Measurements from ENCODE around the gene MT1A.
A peak's percentile ranks its signal among the peaks of the same experiment; 100 is the strongest.

Gene MT1A

GRCh38 chr16:56594292-56594619 lies 44.2 kb upstream of the MT1A start:
- Mint-ChIP-seq H3K27me3 (ENCODE audit: low read depth) (peaks cover 80% of the 10 kb centered on the region), H3K36me3 (ENCODE audit: low read depth) (no peaks in the 10 kb centered on the region), H3K27ac (no peak overlapping the region), H3K9me3 (peaks cover 2% of the 10 kb centered on the region), H3K4me3 (no peak overlapping the region), H3K4me1 (peaks cover 7% of the 10 kb centered on the region)
- TF ChIP-seq, protein P1, sequence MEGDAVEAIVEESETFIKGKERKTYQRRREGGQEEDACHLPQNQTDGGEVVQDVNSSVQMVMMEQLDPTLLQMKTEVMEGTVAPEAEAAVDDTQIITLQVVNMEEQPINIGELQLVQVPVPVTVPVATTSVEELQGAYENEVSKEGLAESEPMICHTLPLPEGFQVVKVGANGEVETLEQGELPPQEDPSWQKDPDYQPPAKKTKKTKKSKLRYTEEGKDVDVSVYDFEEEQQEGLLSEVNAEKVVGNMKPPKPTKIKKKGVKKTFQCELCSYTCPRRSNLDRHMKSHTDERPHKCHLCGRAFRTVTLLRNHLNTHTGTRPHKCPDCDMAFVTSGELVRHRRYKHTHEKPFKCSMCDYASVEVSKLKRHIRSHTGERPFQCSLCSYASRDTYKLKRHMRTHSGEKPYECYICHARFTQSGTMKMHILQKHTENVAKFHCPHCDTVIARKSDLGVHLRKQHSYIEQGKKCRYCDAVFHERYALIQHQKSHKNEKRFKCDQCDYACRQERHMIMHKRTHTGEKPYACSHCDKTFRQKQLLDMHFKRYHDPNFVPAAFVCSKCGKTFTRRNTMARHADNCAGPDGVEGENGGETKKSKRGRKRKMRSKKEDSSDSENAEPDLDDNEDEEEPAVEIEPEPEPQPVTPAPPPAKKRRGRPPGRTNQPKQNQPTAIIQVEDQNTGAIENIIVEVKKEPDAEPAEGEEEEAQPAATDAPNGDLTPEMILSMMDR (IDR thresholded peaks at IDR 0.05; ENCODE audit: unreplicated experiment in 3 of 3), result no peak

DNA sequence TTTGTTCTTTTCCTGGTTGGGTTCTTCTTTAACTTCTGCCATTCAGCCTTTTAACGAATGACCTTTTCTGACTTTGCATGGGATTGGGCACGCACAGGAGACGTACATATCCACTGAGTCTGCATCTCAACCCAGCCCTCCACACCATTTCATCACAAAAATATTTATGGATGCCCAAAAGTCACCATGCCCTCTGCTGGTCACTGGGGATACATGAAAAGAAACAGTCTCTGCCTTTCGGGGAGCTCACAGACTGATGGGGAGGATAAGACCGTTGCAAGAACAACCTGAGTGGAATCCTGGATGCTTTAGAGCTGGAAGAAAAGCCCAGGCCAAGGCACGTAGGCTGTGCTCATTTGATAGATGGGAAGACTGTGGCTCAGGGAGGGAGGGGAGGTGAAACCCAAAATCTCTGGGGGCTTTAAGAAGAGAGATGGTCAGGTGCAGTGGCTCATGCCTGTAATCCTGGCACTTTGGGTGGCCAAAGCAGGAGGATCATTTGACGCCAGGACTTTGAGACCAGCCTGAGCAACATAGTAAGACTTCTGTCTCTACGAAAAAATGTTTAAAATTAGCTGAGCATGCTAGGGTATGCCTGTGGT lies 38.0 kb upstream of the MT1A start:
- Mint-ChIP-seq H3K27ac (no peak overlapping the region), H3K4me1 (no peaks in the 10 kb centered on the region), H3K9me3 (peaks cover 2% of the 10 kb centered on the region), H3K4me3 (no peak overlapping the region), H3K27me3 (ENCODE audit: low read depth) (peaks cover 56% of the 10 kb centered on the region), H3K36me3 (ENCODE audit: low read depth) (no peaks in the 10 kb centered on the region)
- TF ChIP-seq, protein P1 (IDR thresholded peaks at IDR 0.05; ENCODE audit: unreplicated experiment in 3 of 3), result peak; percentile 36 to 41 (median 40)

DNA sequence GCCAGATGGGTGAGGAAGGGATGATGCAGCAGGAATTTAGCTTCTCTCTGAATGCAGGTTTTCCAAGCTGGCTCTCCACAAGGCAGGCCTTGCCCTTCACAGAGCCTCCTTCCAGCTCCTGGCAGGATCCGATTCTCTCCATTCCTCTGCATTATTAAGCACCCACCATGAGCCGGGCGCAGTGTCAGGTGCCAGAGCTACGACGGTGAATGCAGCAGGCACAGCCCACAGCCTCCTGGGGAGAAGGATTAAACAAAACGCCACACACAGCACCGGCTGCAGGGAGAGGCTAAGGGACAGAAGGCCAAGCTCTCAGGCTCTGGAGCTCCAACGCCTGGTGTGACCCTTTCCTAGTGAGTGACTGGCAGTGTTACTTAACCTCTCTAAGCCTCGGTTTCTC lies 37.1 kb upstream of the MT1A start:
- Mint-ChIP-seq H3K9me3 (peaks cover 2% of the 10 kb centered on the region), H3K4me3 (no peak overlapping the region), H3K36me3 (ENCODE audit: low read depth) (no peaks in the 10 kb centered on the region), H3K4me1 (peaks cover 3% of the 10 kb centered on the region), H3K27me3 (ENCODE audit: low read depth) (peaks cover 54% of the 10 kb centered on the region), H3K27ac (no peak overlapping the region)
- TF ChIP-seq, protein P1 (IDR thresholded peaks at IDR 0.05; ENCODE audit: unreplicated experiment in 3 of 3), result no peak

- H3K27ac Mint-ChIP-seq, result no peak overlapping the region
- H3K36me3 Mint-ChIP-seq (ENCODE audit: low read depth), result no peaks in the 10 kb centered on the region
- H3K9me3 Mint-ChIP-seq, result no peaks in the 10 kb centered on the region
- TF ChIP-seq, protein P1 (IDR thresholded peaks at IDR 0.05; ENCODE audit: unreplicated experiment in 3 of 3), result peak; percentile 22 to 36 (median 32)
- no peak overlapping the region for H3K4me3 Mint-ChIP-seq
- peaks cover 23% of the 10 kb centered on the region for H3K4me1 Mint-ChIP-seq
- H3K27me3 Mint-ChIP-seq (ENCODE audit: low read depth), result peaks cover 39% of the 10 kb centered on the region
These were observed 34.9 kb upstream of the MT1A start for GRCh38 chr16:56603589-56603988.

GRCh38 chr16:56604966-56605365 lies 33.5 kb upstream of the MT1A start:
- Mint-ChIP-seq H3K9me3 (no peaks in the 10 kb centered on the region), H3K4me1 (peaks cover 35% of the 10 kb centered on the region), H3K4me3 (no peak overlapping the region), H3K36me3 (ENCODE audit: low read depth) (no peaks in the 10 kb centered on the region), H3K27me3 (ENCODE audit: low read depth) (peaks cover 48% of the 10 kb centered on the region), H3K27ac (peak overlapping the region in 1 of 3 experiments; percentile 60)
- TF ChIP-seq, protein P1 (IDR thresholded peaks at IDR 0.05; ENCODE audit: unreplicated experiment in 3 of 3), result no peak

GRCh38 chr16:56605475-56605874 lies 33.0 kb upstream of the MT1A start:
- peaks cover 40% of the 10 kb centered on the region for H3K4me1 Mint-ChIP-seq
- no peaks in the 10 kb centered on the region for H3K9me3 Mint-ChIP-seq
- H3K4me3 Mint-ChIP-seq, result no peak overlapping the region
- TF ChIP-seq, protein P1 (IDR thresholded peaks at IDR 0.05; ENCODE audit: unreplicated experiment in 3 of 3), result no peak
- H3K36me3 Mint-ChIP-seq (ENCODE audit: low read depth), result no peaks in the 10 kb centered on the region
- H3K27ac Mint-ChIP-seq, result peak overlapping the region in 1 of 3 experiments; percentile 95
- H3K27me3 Mint-ChIP-seq (ENCODE audit: low read depth), result peaks cover 48% of the 10 kb centered on the region

Measured in nephron (organoid).